GM23338 (cell line): ENCODE results near the gene DECR2.

Experiments used
- EZH2 ChIP-seq: fragments of 200-600 bp; sonication (generic); IDR thresholded peaks from one replicate; pipeline ENCODE4 v1.8.0; 2017; ENCODE audit warnings: antibody characterized with exemption, mild to moderate bottlenecking, low read depth; ENCODE audit not compliant: unreplicated experiment
- EZH2phosphoT487 ChIP-seq: fragments of 200-600 bp; sonication (generic); IDR thresholded peaks from one replicate; pipeline ENCODE4 v1.8.1; 2018; ENCODE audit warnings: antibody characterized with exemption; ENCODE audit not compliant: unreplicated experiment
- JUNB ChIP-seq: IDR thresholded peaks from one replicate; pipeline ENCODE4 v1.6.1; 2016; ENCODE audit warnings: antibody characterized with exemption; ENCODE audit not compliant: unreplicated experiment
- NANOG ChIP-seq: IDR thresholded peaks from 2 replicates; pipeline ENCODE4 v1.6.1; 2016; ENCODE audit warnings: antibody characterized with exemption, borderline replicate concordance
- POLR2AphosphoS5 ChIP-seq: IDR thresholded peaks from 2 replicates; pipeline ENCODE4 v1.6.1; 2016; ENCODE audit warnings: antibody characterized with exemption, low read depth
- STAT1 ChIP-seq: IDR thresholded peaks from one replicate; pipeline ENCODE4 v1.6.1; 2016; ENCODE audit warnings: antibody characterized with exemption; ENCODE audit not compliant: unreplicated experiment
- ZNF114 ChIP-seq: fragments of 250-450 bp; sonication (Bioruptor Pico); IDR thresholded peaks from 2 replicates; pipeline ENCODE4 v1.5.0; 2020; ENCODE audit warnings: mild to moderate bottlenecking, moderate library complexity
- ZNF331 ChIP-seq: fragments of 250-450 bp; sonication (Bioruptor Pico); IDR thresholded peaks from 2 replicates; pipeline ENCODE4 v1.5.0; 2020; ENCODE audit warnings: low read depth, mild to moderate bottlenecking, moderate library complexity
- TF ChIP-seq, protein P1 (sequence below), 2 experiments: fragments of 200-600 bp in 1 of 2; sonication (generic) in 1 of 2; conservative IDR thresholded peaks; 2 replicates each; pipeline versions ENCODE4 v1.5.1 to v1.6.1; 2016 to 2017; ENCODE audit warnings: antibody characterized with exemption in 2 of 2, low read depth in 2 of 2, mild to moderate bottlenecking in 2 of 2, moderate library complexity in 1 of 2
- TF ChIP-seq, protein P2 (sequence below): IDR thresholded peaks from one replicate; pipeline ENCODE4 v1.6.1; 2018; ENCODE audit warnings: antibody characterized with exemption; ENCODE audit not compliant: unreplicated experiment
- TF ChIP-seq, protein P3 (sequence below): IDR thresholded peaks from 2 replicates; pipeline ENCODE4 v1.6.1; 2016; ENCODE audit warnings: antibody characterized with exemption
- TF ChIP-seq, protein P4 (sequence below): fragments of 250-450 bp; sonication (Bioruptor Pico); IDR thresholded peaks from 2 replicates; pipeline ENCODE4 v1.5.0; 2020; ENCODE audit warnings: mild to moderate bottlenecking, moderate library complexity

DNA sequence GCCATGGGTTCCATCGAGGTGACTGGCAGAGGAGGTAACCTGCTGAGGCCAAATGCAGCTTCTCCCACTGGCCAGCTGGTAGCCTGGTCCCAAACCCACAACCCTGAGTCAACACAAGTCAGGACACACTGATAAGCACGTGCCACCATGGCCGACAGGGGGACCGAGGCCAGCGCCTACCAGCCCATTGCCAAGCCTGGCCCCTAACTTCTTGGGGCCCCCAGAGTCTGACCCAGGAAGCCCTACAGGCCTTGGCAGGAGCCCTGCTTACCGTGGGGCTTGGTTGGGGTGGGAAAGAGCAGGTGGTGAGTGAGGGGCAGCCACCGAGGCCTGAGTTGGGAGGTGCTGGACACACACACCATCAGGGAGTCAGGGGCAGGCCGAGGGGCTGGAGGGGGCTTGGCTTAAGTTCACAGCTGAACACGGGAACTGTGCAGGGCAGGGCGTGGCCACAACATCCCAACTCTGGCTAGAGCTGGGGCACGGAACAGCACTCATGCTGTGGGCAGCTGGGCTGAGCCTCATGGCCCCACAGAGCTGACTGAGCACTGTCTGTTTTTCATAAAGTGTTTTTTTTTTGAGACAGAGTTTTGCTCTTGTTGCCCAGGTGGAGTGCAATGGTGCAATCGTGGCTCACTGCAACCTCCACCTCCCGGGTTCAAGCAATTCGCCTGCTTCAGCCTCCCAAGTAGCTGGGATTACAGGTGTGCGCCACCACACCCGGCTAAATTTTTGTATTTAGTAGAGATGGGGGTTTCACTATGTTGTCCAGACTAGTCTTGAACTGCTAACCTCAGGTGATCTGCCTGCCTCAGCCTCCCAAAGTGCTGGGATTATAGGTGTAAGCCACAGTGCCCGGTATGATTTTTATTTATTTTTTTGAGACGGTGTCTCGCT lies 36.8 kb upstream of the DECR2 start:
- TF ChIP-seq, protein P1, sequence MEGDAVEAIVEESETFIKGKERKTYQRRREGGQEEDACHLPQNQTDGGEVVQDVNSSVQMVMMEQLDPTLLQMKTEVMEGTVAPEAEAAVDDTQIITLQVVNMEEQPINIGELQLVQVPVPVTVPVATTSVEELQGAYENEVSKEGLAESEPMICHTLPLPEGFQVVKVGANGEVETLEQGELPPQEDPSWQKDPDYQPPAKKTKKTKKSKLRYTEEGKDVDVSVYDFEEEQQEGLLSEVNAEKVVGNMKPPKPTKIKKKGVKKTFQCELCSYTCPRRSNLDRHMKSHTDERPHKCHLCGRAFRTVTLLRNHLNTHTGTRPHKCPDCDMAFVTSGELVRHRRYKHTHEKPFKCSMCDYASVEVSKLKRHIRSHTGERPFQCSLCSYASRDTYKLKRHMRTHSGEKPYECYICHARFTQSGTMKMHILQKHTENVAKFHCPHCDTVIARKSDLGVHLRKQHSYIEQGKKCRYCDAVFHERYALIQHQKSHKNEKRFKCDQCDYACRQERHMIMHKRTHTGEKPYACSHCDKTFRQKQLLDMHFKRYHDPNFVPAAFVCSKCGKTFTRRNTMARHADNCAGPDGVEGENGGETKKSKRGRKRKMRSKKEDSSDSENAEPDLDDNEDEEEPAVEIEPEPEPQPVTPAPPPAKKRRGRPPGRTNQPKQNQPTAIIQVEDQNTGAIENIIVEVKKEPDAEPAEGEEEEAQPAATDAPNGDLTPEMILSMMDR (conservative IDR thresholded peaks at IDR 0.05; ENCODE audit: low read depth in 2 of 2), result no peak
- no peak for TF ChIP-seq JUNB
- no peak for TF ChIP-seq POLR2AphosphoS5
- no peak for TF ChIP-seq EZH2
- no peak for TF ChIP-seq STAT1
- no peak for TF ChIP-seq EZH2phosphoT487
- TF ChIP-seq, protein P2, sequence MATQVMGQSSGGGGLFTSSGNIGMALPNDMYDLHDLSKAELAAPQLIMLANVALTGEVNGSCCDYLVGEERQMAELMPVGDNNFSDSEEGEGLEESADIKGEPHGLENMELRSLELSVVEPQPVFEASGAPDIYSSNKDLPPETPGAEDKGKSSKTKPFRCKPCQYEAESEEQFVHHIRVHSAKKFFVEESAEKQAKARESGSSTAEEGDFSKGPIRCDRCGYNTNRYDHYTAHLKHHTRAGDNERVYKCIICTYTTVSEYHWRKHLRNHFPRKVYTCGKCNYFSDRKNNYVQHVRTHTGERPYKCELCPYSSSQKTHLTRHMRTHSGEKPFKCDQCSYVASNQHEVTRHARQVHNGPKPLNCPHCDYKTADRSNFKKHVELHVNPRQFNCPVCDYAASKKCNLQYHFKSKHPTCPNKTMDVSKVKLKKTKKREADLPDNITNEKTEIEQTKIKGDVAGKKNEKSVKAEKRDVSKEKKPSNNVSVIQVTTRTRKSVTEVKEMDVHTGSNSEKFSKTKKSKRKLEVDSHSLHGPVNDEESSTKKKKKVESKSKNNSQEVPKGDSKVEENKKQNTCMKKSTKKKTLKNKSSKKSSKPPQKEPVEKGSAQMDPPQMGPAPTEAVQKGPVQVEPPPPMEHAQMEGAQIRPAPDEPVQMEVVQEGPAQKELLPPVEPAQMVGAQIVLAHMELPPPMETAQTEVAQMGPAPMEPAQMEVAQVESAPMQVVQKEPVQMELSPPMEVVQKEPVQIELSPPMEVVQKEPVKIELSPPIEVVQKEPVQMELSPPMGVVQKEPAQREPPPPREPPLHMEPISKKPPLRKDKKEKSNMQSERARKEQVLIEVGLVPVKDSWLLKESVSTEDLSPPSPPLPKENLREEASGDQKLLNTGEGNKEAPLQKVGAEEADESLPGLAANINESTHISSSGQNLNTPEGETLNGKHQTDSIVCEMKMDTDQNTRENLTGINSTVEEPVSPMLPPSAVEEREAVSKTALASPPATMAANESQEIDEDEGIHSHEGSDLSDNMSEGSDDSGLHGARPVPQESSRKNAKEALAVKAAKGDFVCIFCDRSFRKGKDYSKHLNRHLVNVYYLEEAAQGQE, result no peak
- TF ChIP-seq, protein P3, sequence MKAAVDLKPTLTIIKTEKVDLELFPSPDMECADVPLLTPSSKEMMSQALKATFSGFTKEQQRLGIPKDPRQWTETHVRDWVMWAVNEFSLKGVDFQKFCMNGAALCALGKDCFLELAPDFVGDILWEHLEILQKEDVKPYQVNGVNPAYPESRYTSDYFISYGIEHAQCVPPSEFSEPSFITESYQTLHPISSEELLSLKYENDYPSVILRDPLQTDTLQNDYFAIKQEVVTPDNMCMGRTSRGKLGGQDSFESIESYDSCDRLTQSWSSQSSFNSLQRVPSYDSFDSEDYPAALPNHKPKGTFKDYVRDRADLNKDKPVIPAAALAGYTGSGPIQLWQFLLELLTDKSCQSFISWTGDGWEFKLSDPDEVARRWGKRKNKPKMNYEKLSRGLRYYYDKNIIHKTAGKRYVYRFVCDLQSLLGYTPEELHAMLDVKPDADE, result no peak
- TF ChIP-seq ZNF114, result no peak
- TF ChIP-seq, protein P4, sequence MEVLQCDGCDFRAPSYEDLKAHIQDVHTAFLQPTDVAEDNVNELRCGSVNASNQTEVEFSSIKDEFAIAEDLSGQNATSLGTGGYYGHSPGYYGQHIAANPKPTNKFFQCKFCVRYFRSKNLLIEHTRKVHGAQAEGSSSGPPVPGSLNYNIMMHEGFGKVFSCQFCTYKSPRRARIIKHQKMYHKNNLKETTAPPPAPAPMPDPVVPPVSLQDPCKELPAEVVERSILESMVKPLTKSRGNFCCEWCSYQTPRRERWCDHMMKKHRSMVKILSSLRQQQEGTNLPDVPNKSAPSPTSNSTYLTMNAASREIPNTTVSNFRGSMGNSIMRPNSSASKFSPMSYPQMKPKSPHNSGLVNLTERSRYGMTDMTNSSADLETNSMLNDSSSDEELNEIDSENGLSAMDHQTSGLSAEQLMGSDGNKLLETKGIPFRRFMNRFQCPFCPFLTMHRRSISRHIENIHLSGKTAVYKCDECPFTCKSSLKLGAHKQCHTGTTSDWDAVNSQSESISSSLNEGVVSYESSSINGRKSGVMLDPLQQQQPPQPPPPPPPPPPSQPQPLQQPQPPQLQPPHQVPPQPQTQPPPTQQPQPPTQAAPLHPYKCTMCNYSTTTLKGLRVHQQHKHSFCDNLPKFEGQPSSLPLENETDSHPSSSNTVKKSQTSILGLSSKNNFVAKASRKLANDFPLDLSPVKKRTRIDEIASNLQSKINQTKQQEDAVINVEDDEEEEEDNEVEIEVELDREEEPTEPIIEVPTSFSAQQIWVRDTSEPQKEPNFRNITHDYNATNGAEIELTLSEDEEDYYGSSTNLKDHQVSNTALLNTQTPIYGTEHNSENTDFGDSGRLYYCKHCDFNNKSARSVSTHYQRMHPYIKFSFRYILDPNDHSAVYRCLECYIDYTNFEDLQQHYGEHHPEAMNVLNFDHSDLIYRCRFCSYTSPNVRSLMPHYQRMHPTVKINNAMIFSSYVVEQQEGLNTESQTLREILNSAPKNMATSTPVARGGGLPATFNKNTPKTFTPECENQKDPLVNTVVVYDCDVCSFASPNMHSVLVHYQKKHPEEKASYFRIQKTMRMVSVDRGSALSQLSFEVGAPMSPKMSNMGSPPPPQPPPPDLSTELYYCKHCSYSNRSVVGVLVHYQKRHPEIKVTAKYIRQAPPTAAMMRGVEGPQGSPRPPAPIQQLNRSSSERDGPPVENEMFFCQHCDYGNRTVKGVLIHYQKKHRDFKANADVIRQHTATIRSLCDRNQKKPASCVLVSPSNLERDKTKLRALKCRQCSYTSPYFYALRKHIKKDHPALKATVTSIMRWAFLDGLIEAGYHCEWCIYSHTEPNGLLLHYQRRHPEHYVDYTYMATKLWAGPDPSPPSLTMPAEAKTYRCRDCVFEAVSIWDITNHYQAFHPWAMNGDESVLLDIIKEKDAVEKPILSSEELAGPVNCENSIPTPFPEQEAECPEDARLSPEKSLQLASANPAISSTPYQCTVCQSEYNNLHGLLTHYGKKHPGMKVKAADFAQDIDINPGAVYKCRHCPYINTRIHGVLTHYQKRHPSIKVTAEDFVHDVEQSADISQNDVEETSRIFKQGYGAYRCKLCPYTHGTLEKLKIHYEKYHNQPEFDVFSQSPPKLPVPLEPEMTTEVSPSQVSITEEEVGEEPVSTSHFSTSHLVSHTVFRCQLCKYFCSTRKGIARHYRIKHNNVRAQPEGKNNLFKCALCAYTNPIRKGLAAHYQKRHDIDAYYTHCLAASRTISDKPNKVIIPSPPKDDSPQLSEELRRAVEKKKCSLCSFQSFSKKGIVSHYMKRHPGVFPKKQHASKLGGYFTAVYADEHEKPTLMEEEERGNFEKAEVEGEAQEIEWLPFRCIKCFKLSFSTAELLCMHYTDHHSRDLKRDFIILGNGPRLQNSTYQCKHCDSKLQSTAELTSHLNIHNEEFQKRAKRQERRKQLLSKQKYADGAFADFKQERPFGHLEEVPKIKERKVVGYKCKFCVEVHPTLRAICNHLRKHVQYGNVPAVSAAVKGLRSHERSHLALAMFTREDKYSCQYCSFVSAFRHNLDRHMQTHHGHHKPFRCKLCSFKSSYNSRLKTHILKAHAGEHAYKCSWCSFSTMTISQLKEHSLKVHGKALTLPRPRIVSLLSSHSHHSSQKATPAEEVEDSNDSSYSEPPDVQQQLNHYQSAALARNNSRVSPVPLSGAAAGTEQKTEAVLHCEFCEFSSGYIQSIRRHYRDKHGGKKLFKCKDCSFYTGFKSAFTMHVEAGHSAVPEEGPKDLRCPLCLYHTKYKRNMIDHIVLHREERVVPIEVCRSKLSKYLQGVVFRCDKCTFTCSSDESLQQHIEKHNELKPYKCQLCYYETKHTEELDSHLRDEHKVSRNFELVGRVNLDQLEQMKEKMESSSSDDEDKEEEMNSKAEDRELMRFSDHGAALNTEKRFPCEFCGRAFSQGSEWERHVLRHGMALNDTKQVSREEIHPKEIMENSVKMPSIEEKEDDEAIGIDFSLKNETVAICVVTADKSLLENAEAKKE (CRISPR knock-in tag), result no peak
- no peak for TF ChIP-seq ZNF331 (CRISPR knock-in tag)
- TF ChIP-seq NANOG, result no peak
